Right renal cortex interstitium (tissue), 3 donors: ENCODE measurements around the gene SLC38A8. TPM values are rescaled to one million over a fixed set of nuclear protein-coding genes. Genes with fewer than 3 reads are reported as not detected.

Experiments
- DNase-seq, 3 donors: peaks; one replicate each; pipeline ENCODE4 v3.0.0-alpha.2; 2013; ENCODE audit warnings: low read depth in 3 of 3, low spot score in 2 of 3
- polyA plus RNA-seq, 3 donors: library from polyadenylated mRNA; unstranded; fragments of 120-200 nt; gene quantifications; one replicate each; pipeline ENCODE4 v1.2.1, GENCODE V29; 2013; ENCODE audit not compliant: insufficient read length in 3 of 3

Gene SLC38A8
- polyA plus RNA-seq, 3 donors = 0.17 TPM; not detected in 2

- no peak for DNase-seq
Measured at GRCh38 chr16:83973077-83973476, 69.5 kb downstream of the SLC38A8 start.

DNA sequence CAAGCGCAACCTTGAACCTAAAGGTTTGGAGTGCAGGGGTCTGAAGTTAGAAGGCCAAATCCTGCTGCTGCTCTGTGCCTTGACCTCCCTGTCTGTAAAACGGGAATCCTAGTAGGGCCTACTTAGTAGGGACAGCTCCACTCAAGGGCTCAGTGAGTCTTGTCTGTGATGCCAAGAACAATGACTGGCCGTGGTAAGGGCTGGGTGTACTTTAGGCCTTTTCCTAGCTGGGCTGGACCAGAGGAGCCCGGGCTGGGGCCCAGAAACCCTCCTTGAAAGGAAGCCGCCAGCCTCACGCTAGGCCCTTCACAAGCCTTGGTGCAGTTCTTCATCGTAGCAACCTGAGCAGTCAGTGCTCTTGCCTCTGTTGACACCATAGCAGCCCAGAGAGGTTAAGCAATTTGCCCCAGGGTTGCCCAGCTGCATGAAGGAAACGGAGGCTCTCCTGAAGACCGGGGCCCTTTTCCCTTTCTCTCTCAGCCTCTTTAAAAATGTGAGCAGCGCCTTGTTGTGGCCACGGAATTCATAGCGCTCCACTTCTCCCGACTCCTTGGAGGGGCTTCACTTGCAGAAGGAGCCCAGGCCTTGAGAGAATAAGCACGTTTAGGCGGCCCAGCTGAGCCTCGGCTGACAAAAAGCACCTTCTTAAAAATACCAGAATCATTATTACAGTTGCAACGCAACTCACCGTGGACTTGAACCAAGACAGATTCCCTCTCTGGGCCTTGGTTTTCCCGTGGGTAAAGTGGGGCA, 70.2 kb downstream of the SLC38A8 start:
- DNase-seq = no peak

DNA sequence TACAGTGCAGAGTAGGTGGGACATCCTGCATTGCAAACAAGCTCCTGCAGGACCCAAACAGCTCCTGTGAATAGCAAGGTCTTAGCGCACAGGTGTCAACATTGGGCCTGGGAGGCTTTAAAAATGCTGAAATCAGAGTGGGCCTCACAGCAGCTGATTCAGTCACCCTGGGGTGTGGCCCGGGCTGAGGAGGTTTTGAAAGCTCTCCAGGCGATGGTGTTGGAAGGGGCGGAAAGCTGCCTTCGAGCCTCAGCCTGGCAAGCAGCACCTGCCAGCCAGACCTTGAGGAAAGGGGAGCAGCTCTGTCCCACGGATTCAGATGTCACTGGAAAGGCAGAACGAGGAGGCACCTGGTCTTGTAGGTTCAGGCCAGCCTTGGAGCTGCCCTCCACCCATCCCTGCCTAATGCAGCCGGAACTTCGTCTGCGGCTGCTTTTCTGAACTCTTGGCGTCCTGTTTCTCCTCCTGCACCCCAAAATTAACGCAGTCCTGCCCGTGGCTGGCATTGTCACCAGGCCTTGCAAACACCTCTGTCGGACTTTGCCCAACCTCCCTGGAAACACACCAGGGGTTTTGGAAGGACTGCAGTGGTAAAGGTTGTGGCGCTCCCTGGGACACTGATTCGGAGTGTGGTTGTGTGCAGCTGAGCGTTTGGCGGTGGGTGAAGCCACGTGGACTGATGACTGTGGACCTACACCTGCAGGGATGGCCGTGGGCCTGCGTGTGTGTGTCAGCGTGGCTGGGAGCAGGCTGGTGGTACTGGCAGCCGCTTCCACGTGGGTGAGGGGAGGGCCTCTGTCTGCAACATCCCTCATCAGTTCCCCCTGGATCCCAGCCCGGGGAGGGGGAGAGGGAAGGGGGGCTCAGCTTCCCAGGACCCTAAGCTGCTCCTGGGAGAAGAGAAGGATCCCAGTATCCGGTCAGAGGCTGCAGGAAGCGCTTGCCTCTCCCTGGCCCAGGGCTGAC, 71.1 kb downstream of the SLC38A8 start:
- DNase-seq = no peak

DNA sequence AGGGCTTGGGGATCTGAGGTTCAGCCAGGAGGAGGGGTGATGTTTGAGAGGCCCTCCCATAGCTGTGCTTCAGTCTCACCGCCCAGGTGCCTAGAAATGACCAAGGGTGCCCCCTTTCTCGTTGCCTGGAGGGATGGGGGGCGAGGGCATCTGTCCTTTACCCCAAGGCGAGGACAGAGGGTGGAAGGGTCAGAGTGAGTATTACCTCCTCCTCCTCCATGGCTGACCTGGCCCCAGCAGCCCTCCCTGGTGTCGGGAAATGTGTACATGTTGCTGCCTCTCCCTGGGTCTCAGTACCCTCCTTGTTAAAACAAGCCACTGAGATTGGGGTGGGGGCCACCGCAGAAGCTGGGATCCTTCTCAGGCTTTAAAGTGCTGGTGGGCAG, 72.2 kb downstream of the SLC38A8 start:
- DNase-seq = no peak

DNA sequence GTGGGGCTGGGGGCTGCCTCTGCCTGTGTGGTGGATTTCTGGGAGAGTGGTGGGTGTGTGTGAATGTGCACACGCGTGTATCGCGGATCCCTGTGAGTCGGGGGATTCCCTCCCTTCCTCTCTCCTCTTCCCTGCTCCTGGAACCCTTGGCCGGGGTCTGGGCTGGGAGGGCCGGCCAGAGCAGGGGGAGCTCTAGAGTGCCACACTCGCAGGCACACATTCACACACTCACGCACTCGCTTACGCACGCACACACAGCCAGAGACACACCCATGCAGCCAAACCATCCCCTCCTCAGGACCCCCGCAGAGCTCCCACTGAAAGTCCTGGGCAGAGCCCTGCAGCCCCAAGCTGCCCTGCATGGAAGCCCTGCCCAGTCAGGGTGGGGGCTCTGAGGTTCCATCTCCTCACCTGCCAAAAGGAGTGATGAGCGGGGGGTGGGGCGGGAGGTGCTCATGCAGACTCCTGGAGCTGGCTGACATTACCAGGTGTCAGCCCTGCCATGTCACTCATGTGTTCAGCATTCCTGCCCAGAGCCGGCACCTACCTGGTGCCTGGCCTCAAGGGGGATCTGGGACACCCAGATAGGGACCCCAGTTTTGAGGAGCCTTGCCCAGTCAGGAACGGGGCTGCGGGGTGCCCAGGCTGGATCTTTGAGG, 72.7 kb downstream of the SLC38A8 start:
- DNase-seq = no peak

DNA sequence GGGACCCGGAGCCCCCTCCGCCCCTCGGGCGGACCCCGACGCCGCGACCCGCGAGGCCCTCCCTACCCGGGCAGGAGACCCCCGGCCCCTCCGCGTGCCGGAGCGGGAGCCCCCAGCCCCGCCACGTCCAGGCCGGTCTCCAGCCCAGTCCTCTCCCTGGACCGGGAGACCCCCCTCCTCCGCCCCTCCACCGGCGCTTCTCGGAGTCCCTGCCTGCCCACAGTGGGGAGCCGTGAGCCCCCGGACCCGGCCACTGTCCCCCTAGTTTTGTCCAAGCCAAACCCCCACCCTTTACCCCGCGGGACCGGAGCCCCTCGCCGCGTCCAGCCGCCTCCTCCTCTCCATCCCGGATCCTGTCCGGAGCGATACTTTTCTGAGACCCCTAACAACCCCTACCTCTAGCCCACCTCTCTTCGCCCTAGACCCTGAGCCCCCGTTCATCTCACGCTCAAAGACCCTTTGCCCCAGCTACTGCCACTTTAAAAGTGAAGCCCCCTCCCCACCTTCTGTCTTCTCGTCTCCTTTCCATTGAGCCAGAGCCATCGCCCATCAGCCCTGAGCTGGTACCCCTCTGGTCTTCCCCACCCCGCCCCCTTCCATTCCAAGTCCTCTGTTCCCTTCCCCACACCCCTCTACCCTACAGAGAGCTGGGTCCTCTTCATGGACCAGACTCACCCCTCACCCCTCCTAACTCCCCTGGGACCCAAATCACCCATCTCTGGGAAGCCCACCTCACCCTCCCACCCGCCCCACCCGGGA, 73.5 kb downstream of the SLC38A8 start:
- DNase-seq = no peak

DNA sequence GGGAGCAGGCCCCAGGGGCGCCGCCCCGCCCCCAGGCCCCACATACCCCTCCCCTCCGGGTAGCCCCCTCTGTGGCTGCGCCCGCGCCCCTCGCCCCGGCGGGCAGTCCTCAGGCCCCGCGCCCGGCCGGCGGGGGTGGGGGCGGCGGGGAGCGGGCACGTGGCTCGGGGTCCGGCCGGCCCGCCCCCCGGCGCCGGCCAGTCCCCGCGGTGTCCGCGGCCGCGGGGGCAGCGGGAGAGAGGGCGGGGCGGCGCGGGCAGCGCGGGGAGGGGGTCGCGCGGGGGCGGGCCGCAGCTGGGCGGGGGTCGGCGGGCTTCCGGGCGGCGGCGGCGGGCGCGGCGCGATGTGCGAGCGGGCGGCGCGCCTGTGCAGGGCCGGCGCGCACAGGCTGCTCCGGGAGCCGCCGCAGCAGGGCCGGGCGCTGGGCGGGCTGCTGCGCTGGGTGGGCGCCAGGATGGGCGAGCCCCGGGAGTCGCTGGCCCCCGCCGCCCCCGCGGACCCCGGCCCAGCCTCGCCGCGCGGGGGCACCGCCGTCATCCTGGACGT, 74.2 kb downstream of the SLC38A8 start:
- DNase-seq = no peak

- no peak for DNase-seq
Measured at GRCh38 chr16:83967838-83968305, 74.7 kb downstream of the SLC38A8 start, which contains the start of gene NECAB2. TSS of gene NECAB2 (plus strand) at chr16:83968244. CDS start at chr16:83968649, 405 bp downstream.

- DNase-seq = no peak
Measured at GRCh38 chr16:83967091-83967490, 75.5 kb downstream of the SLC38A8 start.

- DNase-seq = no peak
Measured at GRCh38 chr16:83966153-83966696, 76.4 kb downstream of the SLC38A8 start.

- DNase-seq = no peak
Measured at GRCh38 chr16:83965444-83966152, 77.0 kb downstream of the SLC38A8 start.

GRCh38 chr16:83964684-83965443, 77.7 kb downstream of the SLC38A8 start:
- DNase-seq = no peak

DNA sequence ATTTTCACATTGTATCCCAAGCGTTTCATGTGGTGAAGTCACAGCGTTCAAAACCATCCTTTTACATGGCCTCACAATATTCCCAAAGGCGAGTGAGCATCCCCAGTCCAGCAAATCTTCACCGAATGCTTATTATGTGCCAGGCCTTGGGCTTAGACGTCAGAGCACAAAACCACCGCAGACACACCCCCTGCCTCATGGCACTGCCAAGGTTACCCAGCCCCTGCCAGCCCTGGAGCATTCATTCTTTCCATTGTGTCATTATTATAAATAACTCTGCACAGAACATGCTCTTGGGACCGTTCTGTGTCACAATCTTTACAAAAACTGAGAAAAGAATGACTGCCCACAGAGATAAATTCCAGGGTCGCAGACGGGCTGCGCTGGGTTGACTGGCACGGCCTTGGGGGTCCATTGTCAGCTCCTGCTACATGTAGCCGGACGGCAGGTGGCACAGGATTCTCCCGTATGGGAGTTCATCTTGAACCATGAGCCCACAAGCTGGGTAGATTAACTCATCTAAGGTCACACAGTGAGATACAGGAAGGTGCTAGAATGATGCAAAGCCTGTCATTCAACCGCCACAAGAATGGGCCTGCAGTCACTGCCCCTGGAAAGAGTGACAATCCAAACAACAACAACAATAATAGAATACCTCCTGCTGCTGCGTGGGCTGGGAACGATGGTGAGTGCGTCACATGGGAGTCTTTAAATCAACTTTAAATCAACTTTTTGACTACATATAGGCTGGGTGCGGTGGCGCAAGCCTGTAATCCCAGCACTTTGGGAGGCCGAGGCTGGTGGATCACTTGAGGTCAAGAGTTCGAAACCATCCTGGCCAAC, 79.1 kb downstream of the SLC38A8 start:
- DNase-seq = no peak

GRCh38 chr16:83961591-83961990, 81.0 kb downstream of the SLC38A8 start:
- no peak for DNase-seq

DNA sequence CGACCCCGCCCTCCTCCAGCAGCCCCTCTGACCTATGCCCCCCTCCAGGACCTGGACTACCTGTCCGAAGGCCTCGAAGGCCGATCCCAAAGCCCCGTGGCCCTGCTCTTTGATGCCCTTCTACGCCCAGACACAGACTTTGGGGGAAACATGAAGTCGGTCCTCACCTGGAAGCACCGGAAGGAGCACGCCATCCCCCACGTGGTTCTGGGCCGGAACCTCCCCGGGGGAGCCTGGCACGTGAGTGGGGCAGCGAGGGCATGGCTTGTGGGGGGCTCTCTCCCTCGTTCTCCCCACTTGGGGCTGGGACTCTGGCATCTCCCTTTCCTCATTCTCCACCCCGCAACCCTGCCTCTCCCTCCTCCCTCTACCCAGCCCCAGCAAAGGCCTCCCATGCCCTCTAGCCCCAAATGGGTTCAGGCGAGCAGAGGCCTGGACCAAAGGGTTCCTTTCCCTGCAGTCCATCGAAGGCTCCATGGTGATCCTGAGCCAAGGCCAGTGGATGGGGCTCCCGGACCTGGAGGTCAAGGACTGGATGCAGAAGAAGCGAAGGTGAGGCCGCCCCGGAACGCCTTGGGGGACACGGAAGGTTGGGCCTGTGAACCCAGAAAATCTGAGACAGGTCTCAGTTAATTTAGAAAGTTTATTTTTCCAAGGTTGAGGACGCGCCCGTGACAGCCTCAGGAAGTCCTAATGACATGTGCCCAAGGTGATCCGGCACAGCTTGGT, 81.9 kb downstream of the SLC38A8 start:
- no peak for DNase-seq
